Activated CD4-positive, alpha-beta T cell treated with anti-CD3 and anti-CD28 coated beads for 1 hour (primary cell): ENCODE measurements around the gene RPL27A.
"Not testable (repeated sequence)": the region's sequence is repeated elsewhere in the genome, so short reads cannot be mapped to it uniquely, and the experiment has no call there.

Experiments
- DNase-seq: peaks from one replicate; pipeline ENCODE4 v3.0.0-alpha.2; 2020

The RPL27A gene

DNA sequence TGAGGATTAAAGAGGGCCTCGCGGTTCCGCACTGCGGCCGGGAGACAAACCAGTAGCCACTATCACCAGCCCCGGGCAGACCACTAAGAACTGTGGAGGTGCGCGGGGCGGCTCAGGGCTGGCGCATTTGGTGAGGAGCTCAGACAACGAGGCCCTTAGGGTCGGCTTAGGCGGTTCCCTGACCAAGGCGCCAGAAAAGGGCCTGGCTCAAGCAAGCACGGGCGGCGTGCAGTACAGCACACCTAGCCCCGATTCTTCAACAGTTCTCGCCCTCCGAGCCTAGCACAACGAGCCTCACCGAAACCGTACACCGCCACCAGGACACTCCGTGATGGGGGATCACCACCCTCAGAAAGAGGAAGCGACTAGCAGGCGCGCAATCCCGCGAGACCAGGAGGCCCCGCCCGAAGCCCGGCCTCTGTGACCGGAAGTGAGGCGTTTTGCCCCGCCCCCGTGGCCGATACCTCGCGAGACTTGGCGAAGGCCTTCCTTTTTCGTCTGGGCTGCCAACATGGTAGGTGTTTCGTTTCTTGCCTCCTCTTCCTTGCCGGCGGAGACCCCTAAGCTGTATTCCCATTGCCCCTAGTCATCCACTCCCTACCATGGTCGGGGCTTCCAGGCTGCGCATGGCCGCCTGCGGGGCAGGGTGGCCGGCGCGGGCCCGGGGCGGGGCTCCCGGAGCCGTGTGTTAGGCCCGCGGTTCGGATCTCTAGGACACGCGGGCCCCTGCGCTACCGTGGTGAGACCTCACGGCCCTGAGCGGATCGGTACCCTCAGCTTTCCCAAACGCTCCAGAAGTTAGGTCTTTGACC lies at the start of gene RPL27A, which contains the start of gene TRIM66:
Gene RPL27A (plus strand): TSS at position 490 of the 812 bp plus-strand sequence. CDS start 22 bp downstream, at position 512.
Gene TRIM66 (minus strand): TSS at position 363 of the 812 bp plus-strand sequence. CDS start 10,391 bp downstream, outside the sequence.
- peak; percentile 98 for DNase-seq

DNA sequence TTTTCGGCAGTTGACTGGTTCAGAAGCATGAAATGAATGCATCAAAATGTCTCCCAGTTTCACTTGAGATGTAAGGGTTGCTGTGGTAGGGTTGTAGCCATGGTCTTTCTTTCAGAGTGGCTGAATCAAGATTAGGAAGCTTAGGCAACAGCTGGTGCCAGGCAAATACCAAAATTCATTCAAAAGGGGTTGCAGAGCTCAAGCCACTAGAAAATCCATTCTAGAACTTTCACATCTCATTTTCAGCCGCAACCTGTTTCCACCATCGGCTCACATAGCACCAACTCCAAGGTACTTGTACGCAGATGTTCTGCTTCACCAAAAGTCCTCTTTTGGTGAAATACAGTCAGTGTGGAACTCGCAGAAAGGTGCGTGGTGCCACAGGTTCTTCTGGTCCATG lies 48.1 kb upstream of the RPL27A start:
- no peak for DNase-seq

DNA sequence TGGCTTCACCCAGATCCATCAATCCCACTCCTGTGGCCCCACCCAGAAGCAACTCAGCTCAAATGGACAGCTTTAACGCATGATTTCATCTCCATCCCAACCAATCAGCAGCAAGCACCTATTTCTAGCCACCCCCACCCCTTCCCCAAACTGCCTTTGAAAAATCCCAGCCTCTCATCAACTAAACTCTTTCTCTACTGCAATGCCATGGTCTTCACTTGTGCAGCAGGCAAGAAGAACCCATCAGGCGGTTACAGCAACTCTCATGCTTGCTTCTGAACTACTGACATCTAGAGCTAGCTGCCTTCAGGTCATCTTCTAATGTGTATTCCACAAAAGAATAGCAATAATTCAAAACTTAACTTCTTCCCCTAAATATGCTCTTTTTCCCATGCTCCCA lies 46.5 kb upstream of the RPL27A start:
- DNase-seq: no peak

DNA sequence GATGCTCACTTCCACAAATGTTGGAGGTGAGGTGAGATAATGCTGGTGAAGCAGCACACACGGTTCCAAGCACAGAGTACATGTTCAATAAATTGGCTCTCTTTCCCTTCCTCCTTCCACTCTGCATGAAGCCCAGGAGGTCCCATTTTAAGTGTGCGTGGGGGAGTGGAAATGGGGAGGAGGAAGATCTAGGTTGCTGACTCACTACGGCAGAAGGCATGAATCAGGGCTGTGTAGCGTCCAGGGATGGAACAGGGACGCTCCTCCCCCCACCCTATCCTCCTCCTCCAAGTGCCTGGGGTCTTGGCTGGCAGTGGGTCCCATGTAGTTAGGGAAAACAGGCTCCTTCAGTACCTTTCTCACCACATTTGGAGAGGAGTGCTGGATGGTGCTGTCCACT lies 44.3 kb upstream of the RPL27A start:
- DNase-seq: no peak

DNA sequence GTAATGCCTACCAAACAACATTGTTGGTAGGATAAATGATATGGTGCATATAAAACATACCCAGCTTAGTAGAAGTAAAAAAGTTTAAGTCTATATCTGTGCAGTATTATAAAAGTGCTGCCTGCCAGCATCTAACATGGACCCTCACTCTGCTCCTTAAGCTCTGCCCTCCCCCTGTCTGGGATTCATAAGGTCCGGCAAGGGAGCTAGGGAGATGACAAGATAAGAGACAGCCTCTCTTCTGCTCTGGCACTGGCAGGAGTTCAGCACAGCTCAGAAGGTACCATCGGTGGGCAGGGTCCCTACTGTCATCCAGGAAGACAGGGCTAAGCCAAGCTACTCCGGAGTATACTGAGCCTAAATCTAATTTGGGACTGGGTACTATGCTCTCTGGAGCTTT lies 42.9 kb upstream of the RPL27A start:
- no peak for DNase-seq

DNA sequence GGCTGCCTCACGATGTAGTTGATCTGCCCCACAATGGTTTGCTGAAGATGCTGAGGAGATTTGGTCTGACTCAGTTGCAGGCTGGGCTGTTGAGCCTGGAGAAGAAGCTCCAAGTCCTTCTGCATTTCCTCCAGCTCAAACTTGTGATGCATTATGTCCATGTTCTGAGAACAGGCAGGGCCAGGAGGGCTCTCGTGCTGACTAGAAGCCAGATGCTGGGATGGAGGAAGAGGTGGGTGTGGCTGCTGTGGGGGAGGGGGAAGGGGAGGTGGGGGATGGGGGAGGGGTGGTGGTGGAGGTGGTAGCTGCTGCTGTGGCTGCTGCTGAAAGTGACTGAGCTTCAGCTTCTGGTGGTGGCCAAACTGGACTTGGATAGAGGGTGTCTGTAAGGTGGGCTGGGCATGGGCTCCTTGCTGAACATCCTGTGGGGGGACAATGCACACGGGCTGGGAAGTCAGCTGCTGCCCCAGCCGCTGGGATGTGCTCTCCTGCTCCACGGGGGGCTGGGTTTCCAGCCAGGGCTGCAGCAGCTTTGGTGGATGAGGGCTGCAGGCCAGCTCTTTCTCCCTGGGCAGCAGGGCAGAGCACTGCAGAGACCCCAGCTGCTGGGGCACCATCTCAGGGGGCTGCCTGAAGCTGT lies 42.2 kb upstream of the RPL27A start:
- DNase-seq: no peak

DNA sequence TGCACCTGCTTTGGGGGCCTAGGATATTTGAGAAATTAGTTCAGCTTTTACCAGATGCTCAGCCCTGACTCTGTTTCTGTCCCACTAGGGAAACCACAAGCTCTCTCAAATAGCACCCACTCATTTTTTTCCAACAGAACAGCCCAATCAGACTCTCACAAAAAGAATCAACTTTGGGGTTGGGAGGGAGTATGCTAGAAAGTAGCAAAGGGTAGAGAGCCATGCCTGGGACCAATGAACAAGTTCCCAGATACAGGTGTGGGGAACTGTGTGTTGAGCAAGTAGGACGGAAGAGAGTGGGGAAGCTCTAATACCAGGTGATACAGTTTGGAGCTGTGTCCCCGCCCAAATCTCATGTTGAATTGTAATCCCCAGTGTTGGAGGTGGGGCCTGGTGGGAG lies 41.3 kb upstream of the RPL27A start:
- no peak for DNase-seq

DNA sequence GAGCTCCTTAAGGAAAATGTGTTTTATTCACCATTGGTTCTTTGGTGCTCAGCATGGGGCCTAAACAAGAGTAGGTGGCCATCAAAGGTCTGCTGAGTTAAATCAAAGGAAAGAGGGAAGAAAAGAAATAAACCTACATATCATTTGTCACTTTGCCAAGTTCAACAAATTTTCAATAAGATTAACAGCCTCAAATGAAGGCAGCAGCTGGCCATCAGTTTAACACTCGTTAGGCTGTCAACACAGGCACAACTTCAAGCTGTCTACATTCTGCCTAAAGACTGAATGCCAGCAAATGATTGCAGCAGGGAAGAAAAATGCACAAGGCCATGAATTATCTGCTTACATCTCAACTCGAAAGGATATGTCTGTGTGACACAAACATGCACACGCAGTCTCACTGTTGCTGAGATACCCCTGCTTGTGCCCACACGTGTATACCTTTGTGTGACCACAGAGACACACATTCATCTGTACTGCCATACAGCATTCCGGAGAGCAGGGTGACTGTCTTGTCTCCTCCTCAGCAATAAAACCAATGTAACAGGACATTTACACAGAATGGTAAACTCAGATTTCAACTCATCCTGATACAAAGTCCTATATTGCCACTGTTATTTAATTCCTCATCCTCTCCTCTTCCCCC lies 40.3 kb upstream of the RPL27A start:
- no peak for DNase-seq

DNA sequence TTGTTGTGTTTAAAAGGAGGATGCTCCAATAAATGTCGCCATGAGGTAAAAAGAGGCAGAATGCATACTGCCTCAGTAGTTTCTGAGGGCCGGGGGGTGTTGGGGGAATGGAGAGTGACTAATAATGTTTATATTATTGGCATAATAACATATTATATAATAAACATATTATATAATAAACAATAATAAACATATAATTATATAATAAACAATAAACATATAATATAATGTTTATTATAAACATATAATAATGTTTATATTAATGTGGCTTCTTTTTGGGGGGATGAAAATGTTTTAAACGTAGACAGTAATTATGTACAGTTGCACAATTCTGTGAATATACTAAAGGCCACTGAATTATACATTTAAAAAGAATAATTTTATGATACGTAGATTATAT lies 35.7 kb upstream of the RPL27A start:
- no peak for DNase-seq

DNA sequence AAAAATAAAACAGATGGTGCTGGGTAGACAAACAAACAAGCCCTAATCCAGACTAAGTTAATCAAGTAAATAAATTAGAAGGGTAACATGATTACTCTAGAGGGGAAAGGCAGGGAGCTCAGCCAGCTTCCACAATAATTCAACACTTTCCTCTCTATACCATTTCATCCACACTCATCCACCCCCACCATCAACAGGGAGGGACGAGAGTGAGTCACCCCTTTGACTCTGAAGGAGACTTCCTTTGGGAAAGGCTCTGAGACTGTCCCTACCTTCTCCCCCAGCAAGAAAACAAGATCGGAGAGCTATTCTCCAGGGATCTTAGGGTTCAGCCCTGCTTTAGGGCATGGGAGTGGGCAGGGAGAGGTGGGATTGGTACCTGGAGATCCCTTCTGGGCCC lies 33.2 kb upstream of the RPL27A start:
- no peak for DNase-seq

DNA sequence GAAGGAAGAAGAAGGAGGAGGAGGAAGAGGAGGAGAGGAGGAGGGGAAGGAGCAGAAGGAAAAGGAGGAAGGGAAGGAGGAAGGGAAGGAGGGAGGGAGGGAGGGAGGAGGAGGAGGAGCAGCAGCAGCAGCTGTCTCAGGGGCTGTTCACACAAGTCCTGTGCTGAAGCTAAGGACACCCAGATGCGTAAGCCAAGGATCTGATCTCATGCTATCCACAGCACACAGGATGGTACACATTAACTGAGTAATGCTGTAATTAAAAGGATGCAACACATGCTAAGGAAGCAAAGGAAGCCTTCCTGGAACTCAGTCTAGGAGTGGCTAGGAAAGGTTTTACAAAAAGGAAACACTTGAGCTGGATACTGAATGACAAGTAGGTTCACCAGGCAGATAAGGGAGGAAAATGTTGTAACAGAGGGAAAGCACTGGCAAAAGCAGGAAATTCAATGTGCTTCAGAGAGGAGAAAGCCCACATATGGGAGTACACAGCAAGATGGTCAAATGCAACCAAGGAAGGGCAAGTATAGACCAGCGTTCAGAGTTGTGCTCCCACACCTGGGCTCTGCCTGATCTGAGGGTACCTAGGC lies 32.1 kb upstream of the RPL27A start:
- no peak for DNase-seq

DNA sequence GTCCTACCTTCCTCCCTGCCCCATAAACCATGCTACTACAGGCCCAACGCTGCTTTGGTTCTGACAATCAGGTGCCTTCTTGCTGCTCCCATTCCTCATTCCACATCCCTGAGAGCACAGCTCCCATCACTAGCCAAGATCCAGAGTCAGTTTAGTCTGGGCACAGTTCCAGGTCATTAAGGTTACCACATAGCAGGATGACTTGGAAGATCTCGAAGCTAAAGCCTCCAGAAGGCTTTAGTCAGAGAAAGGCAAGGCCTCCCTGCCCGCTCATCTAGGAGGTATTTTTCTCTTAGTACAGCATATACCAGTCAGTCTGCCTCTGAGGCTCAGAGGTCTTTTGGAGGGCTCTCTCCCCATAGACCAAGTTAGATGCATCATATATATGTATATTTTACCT lies 30.5 kb upstream of the RPL27A start:
- DNase-seq: no peak

DNA sequence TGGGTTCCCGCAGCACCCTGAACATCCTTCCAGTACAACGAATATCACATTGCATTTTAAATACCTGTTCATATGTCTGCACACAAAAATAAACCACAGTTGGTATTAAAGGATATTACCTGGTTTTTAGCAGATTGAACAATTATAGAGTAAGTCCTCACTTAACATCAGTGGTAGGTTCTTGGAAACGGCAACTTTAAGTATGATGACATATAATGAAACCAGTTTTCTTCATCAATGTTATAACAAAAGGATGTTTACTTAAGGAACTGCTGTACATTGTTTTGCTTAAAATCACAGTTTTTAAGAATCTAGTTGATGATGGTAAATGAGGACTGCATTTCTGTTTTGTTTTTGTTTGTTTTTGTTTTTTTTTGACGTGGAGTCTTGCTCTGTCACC lies 28.1 kb upstream of the RPL27A start:
- no peak for DNase-seq

DNA sequence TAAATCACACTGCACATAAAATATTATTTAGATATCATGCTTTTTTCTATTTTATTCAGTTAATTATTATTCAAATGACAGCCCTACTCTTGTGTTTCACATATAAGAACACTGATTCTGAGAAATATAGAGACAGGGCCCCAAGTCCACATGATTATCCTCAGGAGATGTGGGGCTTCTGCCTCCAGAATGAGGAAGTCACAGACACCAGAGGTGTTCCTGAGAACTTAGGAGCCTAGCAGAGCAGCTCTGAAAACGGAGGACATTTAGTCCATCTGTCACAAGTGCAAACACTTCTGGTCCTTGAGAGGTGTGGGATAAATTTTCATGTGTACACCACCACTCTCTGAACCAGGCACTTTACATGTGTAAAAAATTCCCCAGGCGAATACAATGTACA lies 26.3 kb upstream of the RPL27A start:
- DNase-seq: no peak

DNA sequence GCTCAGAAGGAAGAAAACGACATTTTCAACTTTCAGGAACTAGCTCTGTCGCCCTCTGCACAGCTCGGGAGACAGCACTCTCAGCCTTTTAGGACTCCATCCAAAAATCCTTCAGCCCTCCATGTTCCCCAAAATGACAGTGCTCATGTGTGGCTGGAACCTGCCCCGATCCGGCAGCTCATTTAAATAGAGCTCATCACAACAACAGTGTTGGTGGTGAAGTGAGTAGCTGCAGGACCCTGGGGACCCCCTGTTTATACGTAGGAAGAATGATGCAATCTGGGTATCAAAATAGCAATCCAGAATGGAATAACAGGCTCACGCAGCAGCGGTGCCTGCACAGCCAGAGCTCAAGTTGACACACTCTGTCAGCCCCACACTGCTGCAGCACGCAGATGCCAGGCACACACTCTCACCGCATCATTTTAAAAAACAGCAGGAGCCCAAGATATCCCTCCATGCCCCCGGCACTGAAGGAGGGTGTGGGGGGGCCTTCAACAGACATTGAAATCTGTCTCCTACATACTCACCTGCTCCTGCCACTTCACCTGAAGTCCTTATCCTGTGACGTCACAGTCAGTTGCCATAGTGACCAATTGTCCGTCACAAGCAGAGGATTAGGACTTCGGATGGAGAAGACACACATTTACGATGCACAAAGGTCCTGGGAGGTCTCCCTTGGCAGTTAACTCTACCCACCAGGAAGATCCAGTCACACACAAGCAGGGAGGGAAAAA lies 24.1 kb upstream of the RPL27A start:
- DNase-seq: no peak

DNA sequence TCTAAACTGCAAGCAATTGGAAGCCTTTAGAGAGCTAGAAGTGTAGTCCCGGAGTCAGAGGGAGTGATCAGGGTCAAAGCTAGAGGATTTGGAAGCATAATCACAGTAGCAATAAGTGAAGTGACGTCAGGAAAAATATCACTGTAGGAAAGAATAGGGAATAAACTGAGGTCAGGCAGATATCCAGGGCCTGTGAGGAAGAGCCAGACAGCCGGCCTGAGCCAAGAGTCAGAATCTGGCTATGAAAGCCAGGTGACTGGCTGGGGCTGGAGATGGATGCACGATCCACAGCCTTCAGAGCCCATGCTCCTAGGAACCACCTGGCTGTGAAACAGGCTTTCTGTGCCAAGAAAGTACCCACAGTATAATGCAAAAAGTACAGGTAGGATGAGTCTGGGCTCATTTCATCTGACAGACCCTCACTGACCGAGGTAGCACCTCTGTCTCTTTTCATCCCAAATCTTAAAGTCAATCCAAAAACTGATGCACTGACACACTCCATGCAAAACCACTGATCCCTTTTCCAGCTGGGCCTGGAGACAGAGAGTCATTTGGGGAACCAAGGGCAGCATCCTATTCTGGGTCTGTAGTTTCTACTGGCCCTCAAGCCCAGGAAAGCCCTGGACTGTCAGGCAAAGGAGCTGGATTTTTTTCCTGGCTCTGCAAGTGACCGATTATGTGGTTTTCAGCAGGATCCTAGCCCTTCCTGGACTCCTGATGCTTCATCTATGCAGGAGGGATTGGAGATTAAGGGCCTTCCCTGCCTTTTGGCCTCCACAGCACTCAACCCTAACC lies 21.4 kb upstream of the RPL27A start:
- DNase-seq: no peak

DNA sequence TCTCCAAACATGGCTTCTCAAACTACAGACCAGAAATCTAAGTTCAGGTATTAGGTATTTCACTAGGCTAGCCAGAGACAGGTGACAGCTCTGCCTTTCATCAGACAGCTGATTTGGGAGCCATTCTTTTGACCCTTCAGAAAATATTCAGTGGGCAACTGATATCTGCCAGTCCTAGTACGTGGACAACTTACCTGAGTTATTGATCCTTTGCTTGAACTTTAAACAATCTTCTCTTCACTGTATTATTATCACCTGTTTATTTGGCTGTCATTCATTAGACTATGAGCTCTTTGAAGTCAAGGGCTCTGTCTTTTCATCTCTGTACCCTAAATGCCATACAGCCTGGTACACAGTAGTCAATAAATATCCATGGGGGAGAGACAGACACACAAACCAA lies 17.4 kb upstream of the RPL27A start:
- DNase-seq: no peak

DNA sequence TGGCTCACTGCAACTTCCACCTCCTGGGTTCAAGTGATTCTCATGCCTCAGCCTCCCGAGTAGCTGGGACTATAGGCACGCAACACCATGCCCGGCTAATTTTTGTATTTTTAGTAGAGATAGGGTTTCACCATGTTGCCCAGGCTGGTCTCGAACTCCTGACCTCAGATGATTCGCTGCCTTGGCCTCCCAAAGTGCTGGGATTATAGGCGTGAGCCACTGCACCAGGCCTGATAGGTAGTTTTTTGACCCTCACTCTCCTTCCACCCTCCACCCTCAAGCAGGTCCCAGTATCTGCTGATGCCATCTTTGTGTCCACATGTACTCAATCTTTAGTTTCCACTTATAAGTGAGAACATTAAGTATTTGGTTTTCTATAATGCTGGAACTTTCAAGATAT lies 12.5 kb upstream of the RPL27A start:
- not testable (repeated sequence) for DNase-seq

DNA sequence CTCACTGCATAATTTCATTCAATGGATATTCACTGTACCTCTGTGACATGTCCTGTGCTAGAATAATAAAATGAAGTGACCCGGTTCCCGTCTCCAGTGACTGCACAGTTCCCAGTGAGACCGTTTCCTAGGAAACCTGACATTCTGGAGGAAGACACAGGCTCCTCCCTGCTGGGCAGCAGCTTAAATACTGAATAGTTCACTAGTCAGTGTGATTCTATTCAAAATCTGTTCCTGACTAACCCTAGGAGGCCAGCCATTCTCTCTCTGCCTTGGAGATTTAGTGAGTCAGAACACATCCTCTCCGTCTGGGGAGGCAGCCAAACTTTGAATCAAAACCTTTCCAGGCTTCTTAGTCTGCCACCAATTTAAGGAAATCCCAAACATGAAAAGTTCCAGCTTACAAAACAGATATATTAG lies 11.4 kb upstream of the RPL27A start:
- DNase-seq: no peak

DNA sequence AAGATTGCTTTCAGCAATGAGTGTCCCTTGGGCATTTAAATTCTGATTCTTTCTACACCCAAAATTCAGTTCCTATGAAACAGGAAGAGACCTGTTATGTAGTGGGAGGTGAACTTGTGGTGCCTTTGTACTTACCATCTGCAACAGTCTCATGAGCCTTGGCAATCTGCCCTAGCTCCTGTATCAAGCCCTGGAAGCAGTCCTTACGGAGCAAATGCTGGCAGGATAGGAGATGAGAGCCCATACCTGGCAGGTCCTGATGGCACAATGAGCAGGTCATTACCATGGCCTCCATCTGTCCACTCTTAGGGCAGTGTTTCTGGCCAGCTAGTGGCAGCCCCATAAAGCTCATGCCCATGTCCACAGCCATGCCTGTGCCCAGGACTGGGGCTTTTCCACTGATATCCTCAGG lies 10.9 kb upstream of the RPL27A start:
- DNase-seq: no peak

DNA sequence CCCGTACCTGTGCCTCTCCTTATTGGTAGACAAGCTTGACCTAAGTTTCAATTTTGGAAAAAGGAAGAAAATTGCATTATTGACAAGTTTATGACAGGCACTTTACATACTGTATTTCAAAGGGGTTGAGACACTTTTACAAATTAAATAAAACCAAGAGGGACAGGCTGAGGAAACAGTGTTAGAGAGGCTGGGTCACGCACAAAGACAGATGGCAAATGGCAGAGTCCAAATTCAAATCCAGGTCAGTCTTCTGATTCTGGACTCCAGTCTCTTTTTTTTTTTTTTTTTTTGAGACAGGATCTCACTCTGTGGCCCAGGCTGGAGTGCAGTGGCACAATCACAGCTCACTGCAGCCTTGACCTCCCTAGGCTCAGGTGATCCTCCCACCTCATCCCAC lies 10.2 kb upstream of the RPL27A start:
- DNase-seq: no peak

DNA sequence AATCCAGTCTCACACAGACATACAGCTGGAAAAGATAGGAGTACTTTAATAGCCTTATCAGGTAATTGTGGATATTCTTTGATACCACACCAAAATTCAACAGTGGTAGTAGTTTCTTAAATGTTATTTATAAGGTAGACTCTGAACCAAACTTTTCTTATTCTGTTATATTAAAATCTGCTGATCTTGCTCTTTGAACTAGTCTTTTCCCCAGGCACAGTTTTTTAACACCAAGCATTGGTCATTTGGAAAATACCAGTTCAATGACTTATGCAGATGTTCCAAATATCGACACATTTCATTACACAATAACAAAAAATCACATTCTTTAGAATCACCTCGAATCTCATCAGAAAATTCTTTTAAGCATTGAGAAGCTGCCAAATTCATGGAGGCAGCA lies 7.7 kb upstream of the RPL27A start:
- no peak for DNase-seq
